GM21737 (cell line): ENCODE data around the gene SENP1.

Experiments
- ATAC-seq: cut with Tn5 transposase; IDR thresholded peaks from one replicate; pipeline ENCODE4 v1.9.1; 2021; ENCODE audit warnings: mild to moderate bottlenecking, moderate library complexity; ENCODE audit not compliant: unreplicated experiment

Gene SENP1

DNA sequence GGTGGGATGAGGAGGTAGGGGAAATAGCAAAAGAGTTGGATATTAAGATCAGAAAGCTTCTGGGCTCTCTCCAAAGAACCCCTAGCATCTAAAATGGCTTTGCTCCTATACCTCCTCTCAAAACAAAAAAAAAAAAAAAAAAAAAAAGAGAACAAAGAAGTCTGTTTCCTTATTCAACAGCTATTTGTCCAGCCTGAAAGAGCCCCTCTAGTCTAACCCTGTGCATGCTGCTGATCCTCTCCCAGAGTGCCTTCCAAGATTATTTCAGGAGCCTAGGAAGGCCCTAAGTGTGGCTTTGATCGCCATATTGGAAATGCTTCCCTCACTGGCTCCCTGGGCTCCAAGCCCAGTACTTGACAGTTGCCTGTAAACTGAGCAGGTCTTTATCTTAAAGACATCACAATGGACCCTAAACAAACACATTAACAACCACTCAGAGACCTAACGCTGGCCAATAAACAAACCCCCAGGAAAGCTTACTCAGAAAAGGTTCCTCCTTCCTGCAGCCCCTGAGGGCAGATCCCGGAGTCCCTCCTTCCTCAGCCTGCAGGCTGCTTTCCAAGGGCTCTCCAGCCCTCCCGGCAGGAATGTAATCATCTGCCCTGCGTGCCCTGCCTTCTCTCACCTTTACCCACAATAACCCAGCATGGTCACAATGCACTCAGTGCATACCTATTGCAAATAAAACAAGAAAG lies 84.2 kb downstream of the SENP1 start:
- ATAC-seq, result no peak

DNA sequence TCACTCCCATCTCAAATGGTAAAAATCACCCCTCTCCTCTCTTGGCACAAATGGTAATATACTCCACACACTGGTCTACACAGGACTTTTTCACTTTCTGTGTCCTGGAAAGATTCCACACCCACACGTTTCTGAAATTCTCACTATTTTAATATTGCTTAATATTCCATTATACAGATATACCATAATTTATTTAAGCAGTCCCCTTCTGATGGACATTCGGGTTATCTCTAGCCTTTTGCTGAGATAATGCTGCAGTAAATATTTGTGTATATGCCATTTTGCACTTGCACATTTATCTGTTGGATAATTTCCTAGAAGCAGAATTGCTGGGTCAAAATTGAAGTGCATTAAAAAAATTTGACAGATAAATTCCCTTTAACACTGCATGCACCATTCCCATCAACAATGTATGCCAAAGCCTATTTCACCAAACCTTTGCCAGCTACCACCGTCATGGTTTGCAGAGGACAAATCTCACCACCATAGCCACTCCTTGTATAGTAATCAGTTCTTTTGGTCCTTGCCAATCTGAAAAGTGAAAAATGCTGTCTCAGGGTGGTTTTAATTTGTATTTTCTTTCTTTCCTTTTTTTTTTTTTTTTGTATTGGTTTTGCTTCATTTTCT lies 86.1 kb downstream of the SENP1 start:
- ATAC-seq, result no peak

DNA sequence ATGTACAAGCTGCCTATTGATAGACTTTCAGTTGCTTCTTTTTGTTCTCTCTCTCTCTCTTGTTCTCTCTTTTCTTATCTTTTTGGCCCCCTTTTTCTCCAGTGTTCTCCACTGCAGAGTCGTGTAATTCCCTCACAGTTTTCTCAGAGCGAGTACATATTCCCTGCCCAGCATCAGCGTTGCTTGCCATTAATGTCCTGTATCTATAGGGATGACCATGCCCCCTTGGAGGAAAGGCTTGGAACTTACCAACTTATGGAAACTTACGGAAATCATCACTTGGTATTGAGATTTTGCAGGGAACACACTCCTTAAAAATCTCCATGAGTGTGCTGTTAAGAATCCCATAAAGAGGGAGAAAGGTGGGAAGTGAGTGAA lies 87.3 kb downstream of the SENP1 start:
- ATAC-seq, result no peak

DNA sequence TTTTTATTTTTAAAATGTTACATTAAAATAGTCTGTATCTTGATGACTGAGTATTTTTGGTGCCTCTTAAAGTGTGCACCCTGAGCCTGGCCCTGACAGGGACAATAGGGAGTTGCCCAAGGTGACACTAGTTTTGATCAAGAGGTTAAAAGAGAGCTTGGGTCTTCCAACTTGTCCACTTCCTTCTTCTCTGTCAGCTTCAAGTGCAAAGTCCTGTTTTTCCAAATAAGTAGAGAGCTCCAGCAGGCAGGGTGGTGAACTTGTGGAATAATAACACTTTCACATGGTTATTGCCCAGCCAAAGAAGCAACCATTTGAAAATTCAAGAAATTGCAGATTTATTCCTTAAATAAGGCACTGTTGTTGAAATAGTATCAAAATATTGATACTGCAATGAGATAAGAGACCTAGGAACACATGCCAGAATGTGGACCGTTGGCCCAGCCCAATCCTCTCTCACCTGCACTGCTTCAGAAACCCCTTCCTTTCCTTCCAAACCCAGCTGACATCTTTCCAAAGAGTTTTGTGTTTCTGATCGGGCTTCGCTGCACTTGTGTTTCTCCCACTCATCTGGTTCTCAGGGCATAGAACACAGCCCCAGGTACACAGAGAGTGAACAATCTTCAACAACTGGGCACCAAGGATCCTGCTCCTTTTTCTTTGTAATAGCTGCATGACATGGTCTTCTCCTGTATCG lies 87.8 kb downstream of the SENP1 start:
- ATAC-seq, result no peak

DNA sequence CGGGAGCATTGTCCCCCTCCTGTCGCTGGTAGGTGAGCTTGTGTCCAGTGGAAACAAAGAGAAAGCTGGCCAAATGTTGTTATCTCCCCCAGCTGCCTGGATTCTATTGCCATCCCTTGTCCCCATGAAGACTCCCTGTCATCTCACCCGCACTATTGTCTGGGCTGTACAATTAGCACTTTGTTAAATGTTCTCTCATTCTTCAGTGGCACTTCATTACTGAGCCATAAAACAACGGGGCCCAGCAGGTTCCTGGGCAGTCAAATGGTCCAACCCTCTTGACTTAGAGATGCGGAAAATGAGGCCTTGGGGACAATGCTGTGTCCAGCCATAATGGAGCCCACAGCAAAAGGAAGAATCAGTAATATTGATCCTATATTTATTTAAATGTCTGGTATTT lies 88.4 kb downstream of the SENP1 start:
- ATAC-seq, result no peak

DNA sequence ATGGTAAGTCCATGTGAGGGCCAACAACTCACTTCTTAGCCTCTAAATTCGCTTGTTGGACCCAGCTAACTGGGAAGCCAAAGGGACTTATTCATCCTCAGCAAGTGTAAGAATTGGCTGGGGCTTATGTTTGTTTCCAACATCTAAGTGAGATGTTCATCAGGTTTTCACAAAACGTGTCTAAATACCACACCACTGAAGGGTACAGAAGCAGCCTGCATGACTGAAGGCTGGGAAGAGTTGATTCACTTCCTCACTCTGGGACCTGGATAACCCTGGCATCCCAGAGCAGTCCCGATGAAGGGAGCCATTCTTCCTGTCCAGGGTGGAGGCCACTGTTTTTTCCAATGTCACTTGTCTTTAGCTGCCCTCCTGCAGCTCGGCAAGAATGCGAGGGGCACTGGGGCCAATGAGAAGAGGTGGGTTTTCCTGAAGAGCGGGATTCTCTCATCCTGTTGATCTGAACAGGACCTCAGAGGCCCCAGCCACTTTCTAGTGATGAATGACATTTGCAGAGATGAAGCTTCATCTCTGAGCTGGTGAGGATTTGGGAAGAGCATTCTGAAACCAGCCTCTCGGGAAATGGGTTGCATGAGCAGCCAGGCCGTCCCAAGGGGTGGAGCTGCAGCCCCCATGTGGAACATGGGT lies 89.4 kb downstream of the SENP1 start:
- no peak for ATAC-seq

DNA sequence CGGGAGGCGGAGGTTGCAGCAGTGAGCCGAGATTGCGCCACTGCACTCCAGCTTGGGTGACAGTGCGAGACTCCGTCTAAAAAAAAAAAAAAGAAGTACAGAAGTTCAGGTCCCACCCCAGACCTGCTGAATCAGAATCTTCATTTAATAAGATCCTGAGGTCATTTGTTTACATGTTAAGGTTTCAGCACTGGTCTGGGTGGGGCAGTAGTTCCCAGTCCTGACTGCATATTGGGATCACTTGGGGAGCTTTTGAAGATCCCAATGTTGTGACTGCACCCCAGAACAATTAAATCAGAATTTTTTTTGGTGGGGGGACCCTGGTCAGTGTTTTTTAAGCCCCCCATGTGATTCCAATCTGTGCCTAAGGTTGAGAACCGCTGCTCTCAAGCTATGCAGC lies 89.9 kb downstream of the SENP1 start:
- no peak for ATAC-seq

DNA sequence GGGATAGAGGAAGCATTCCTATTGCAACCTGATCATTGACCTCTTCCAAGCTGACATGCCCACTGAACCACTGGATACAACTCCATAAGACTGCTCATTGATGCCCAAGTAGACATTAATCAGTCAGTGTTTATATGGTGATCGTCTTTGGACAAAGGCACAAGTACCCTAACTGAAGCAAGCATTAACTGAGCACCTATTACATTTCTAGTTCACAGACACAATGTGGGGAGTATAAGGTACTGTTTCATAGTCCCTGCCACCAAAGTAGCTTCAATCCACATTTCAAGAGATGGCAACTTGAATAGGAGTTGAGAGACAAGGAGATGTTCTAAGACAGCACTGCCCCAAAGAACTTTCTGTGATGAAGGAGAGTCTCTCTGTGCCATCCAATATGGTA lies 90.8 kb downstream of the SENP1 start:
- ATAC-seq, result no peak

DNA sequence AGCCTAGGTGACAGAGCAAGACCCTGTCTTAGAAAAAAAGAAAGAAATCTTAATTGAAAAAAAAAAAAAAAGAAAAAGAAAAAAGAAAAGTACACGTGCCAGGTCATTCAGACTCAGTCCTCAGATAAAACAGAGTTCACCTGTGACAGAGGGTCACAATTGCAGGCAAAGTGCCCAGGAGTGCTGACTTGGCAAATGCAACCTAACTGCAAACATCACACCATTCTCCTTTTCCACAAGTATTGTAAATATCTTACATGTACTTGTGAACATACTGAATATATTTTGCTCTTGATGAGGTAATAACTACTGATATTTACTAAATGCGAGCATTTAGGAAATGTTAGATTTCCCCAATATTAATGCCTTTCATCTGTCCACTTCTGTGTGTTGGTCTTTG lies 92.6 kb downstream of the SENP1 start:
- no peak for ATAC-seq

DNA sequence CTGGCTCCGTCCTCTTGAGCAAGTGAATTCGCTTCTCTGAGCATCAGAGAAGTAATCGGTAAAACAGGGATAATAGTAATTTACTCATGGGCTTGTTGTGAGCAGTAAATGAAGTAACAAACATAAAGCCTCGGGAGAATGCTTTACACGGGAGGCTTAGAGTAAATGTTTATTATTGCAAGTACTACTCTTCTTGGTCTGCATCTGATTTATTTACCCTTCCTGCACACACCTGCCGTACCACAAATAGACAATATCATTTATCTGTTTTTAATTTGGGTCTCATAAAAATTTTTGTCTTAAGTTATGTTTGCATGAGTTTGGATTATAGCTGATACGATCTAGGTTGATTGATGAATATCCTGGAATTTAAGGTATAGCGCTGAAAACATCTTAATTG lies 93.8 kb downstream of the SENP1 start:
- no peak for ATAC-seq

DNA sequence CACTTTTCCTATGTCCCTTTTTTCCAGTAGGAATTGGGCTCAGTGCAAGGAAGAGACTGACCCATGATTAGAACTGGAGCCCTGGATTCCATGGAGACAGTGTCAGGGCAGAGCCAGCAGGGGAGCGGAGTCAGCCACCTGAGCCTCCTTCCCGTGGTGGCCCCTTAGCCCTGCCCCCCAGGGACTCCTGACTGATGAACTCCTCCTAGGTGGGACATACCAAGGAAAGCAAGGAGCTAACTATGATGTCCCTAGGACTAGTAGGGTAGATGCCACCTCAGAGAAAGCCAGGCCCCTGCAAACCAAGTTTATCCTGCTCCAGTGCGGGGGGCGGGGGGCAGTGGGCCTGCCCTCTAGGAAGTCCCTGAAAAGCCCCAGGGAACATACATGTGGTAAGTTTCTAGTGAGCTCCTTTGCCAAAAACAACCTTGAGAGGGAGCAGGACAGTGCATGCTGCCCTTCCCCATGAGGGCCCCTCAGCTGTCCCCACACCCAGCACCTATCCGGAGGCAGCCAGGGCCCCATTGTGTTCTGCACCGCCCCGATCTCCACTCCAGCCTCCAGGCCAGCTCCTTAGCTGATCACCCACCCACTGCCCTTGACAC lies 95.4 kb downstream of the SENP1 start:
- ATAC-seq, result no peak

DNA sequence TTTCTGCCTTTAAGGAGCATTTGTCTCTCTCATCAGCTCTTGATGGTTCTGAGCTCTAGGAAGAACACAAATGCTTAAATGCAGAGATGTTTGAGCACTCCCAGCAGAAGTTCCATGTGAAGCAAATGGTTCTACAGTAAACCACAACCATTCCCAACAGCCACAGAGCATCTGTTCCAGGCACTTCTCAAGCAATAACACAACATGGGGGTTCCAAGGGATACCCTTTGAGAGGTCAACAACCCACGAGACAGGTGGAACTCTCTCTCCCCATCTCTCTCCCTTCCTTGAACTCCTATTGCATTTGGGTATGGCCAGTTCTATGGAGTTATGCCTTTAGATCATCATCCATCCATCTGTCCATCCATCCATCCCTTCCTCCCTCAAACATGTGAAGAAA lies 96.4 kb downstream of the SENP1 start:
- no peak for ATAC-seq

DNA sequence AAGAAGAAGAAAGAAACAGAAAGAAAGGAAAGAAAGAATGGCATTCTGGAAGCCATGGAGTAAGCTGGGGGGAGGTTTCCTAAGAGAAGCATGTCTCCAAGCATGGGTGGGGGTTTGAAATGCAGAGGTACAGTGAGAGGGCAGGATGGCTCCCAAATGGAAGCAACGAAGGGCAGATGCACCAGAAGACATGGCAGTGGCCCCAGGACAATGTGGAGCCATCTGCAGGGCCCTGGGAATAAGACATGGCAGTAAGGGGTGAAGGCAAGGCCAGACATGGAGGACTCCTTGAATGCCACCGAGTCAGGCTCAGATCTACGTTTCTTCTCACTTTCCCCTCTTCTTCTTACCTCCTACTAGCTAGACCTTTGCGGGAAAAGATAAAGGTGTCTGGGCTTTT lies 96.9 kb downstream of the SENP1 start:
- no peak for ATAC-seq

DNA sequence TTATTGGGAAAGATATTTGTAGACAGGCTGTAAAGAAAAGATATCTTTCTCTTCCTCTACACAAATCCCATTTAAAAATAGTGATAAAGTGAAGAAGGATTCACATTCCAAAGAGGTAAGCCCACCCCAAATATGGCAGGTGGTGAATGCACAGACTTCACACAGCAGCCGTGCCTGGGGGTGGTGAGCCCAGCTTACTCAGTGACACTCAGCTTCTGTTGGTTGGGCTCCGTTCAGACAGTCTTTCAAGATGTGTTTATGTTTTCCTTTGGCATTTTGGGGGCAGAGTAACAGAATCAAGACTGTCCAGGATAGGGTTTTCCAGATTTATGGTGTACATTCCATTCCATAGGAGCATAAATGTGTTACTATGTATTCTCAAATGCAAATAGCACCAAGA lies 97.5 kb downstream of the SENP1 start:
- no peak for ATAC-seq

DNA sequence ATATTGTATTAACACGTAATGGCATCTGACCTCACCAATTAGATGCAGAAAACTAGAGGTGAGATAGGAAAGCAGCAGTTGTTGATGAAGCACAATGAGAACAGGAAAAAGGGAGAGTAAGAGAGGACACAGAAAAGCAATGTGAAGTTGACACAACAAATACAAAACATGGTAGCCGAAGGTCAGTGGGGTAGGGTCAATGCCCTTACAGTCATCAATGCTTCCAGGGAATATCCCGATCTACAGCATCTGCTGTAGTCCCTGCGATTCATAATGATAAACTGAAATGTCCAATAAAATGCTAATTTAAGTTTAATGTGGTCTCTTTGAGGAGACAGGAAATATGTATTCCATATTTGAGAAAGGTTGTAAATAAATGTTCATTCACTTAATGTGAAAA lies 98.7 kb downstream of the SENP1 start:
- no peak for ATAC-seq

DNA sequence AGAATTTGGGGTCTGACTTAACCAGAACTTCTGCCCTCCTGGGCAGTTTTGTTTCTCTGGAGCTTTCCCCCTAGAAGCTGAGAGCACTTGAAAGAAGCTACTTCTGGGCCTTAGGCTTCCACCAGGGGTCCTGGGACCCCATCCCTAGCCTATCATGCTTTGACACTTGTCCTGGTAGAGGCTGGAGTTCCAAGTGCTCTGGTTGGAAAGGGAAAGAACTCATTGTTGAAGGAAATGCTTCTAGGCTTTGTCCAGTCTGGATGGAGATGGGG lies 100.2 kb downstream of the SENP1 start:
- no peak for ATAC-seq

DNA sequence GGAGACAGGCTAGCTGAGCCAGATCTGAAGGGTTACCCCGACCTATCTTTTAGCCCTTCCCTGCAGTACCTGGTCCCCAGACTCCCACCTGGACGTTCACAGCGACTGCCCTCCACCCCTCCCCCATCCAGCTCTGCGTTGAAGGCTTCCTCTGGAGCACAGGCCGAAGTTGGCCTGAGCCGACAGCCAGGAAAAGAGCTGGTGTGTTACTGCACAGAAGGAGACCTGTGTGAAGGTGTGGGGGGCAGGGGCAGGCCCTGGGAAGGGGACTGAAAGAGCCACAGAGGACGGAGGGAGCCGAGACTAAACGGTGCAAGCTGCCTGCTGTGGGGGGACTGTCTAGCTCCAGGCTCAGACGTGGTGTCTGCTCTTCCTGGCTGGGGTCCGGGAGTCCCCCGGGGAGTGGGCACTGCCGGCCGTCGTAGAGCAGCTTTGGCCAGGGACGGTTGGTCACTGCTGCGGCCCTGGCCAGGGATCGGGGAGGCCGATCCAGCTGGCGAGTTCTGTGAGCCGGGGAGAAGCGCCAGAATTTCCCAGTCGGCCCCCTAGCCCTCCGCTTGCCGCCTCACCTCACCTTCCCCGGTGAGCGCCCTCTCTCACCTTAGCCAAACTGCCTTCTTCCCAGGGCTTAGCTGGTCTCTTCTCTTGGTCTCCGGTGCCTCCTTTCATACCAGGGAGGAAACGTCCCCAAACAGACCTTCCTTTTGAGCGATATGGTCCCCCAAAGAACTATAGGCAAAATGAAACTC lies 100.7 kb downstream of the SENP1 start:
- ATAC-seq, result no peak

DNA sequence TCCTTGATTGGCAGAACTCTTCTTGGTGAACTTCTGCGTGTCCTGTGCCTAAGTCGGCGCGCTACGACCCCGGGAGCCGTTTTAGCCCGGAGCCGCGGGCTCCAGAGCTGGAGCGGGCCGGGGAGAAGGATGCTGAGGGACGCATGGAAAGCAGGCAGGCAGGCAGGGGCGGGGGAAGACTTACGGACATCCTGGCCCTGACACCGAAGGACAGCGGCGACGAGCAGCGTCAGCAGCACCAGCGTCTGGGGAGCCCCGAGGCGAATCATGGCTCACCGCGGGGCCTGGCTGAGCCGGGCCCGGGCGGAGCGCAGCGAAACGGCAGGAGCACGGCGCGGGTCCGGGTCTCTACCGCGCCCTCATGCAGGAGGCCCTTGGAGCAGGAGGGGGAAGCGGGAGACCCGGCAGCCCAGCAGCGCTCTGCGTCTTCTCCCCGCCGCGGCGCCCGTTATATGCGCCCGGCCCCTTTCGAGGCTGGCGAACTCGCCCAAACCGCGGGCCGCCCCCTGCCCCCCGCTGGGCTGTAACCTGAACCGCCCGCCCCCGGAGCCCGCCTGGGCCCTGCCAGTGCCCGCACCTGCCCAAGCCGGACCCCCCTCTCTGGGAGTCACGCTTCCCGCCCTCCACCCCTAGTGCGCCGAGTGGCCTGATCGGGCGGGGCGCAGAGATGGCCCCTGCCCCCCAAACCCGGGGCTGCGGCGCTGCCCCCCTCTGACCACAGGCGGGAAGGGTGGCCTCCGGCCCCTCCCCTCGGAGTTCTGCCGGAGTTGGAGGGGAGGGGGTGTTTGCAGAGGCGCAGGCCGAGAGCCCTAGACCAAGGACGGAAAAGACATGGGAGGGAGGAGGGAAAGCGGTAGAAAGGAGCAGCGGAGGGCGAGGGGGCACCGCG lies 101.6 kb downstream of the SENP1 start, which contains the start of gene COL2A1:
Gene COL2A1, minus strand, starts transcription at position 424 of the 889 bp plus-strand sequence. Its CDS starts 155 bp downstream, at position 269.
- ATAC-seq, result no peak

DNA sequence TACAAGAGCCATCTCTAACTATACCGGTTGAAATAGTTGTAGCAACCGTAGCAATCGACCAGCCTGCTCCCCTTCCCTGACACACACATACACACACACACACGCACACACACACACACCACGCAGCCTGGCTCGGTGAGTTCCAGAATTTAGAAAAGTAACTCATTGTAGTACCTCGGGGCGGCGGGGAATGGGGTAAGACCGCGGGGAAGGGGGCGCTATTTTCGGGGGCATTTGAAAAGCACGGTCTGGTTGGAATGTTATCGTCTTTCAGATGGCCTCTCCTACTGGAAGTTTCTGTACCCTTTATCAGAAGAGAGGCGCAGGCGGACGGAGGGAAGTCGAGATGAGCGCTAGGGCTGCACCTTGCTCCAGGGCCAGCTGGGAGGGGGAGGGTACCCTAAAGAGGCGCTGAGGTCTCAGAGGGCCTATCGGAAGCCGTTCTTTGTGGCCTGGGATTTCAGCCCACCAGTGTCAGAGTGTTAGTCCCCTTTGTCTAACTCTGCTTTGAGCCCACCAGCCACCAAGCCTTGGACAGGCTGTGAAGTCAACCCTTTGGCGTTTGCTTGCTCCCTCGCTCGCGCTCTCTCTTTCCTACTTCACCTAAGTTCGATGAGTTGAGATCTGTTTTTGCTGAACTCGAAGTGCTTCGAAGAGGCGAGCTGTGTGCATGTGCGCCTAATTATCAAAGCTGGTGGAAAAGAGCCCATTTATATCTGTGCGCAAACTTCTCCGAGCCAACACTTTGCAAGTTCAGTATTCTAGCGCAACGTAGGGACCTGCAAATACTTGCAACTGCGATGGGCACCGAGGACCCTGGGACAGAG lies 102.4 kb downstream of the SENP1 start:
- ATAC-seq, result no peak
